Measurements from ENCODE around the gene MTMR11. TPM values are rescaled to one million over a fixed set of nuclear protein-coding genes. Genes with fewer than 3 reads are reported as not detected.

MTMR11 gene
- total and polyA plus RNA-seq, 7 donors: 10.3 to 85.8 (median 22.5) TPM

- H3K9me3 ChIP-seq: no peaks in the 10 kb centered on the region
- no peak overlapping the region for H3K4me3 ChIP-seq
- H3K36me3 ChIP-seq: peaks cover 37 to 46% (median 42%) of the 10 kb centered on the region in 4 donors
- peaks cover 0 to 37% (median 31%) of the 10 kb centered on the region in 4 donors for H3K4me1 ChIP-seq
- no peaks in the 10 kb centered on the region for H3K27me3 ChIP-seq
- WGBS, 2 donors: 86 to 88% methylated on average over 10 of the region's 10 CpGs
- DNase-seq: no peak
- TF ChIP-seq POLR2AphosphoS5 (IDR thresholded peaks at IDR 0.05): no peak
- no peak for TF ChIP-seq POLR2A (IDR thresholded peaks at IDR 0.05)
- intact Hi-C loops (cut with DNase I): no loop called here
- no peak overlapping the region for H3K27ac ChIP-seq
These were observed 13.1 kb downstream of the MTMR11 start for GRCh38 chr1:149923626-149924025.

- Histone ChIP-seq H3K9me3 (no peaks in the 10 kb centered on the region), H3K27ac (peak within 1 kb of the TSS in 2 of 4 donors; percentile 41 to 60), H3K4me1 (peaks cover 0 to 19% (median 16%) of the 10 kb centered on the region in 4 donors), H3K27me3 (no peaks in the 10 kb centered on the region), H3K4me3 (peak within 1 kb of the TSS; percentile 49 to 68 (median 62)), H3K36me3 (peaks cover 4 to 5% (median 4%) of the 10 kb centered on the region in 4 donors)
- DNase-seq: peak; percentile 91
- TF ChIP-seq POLR2A (IDR thresholded peaks at IDR 0.05) (no peak), POLR2AphosphoS5 (IDR thresholded peaks at IDR 0.05) (peak in 3 of 4 donors; percentile 40 to 76 (median 46))
- 2 to 4% methylated on average over 24 of the region's 24 CpGs for WGBS, 2 donors
- intact Hi-C loops (cut with DNase I): no loop called here
These were observed 19.0 kb downstream of the MTMR11 start, which contains the start of gene SV2A for GRCh38 chr1:149917571-149918144. Gene SV2A (minus strand): TSS chr1:149917844. CDS start chr1:149913840, 4,004 bp downstream.

GRCh38 chr1:149916898-149917252 is 19.8 kb downstream of the MTMR11 start:
- intact Hi-C loops (cut with DNase I): no loop called here
- Histone ChIP-seq H3K36me3 (no peaks in the 10 kb centered on the region), H3K9me3 (no peaks in the 10 kb centered on the region), H3K4me1 (peaks cover 0 to 19% (median 16%) of the 10 kb centered on the region in 4 donors), H3K27me3 (no peaks in the 10 kb centered on the region), H3K27ac (peak overlapping the region in 2 of 4 donors; percentile 41 to 60), H3K4me3 (peak overlapping the region; percentile 49 to 68 (median 62))
- no peak for TF ChIP-seq POLR2A (IDR thresholded peaks at IDR 0.05)
- no peak for TF ChIP-seq EP300 (IDR thresholded peaks at IDR 0.05)
- no peak for DNase-seq
- 15 to 54% methylated on average over 10 of the region's 10 CpGs for WGBS, 2 donors

GRCh38 chr1:149916193-149916897 is 20.3 kb downstream of the MTMR11 start:
- no peaks in the 10 kb centered on the region for H3K9me3 ChIP-seq
- TF ChIP-seq CTCF (IDR thresholded peaks at IDR 0.05): no peak
- TF ChIP-seq POLR2A (IDR thresholded peaks at IDR 0.05): no peak
- TF ChIP-seq POLR2AphosphoS5 (IDR thresholded peaks at IDR 0.05): no peak
- TF ChIP-seq EP300 (IDR thresholded peaks at IDR 0.05): no peak
- intact Hi-C loops (cut with DNase I): no loop called here
- H3K27ac ChIP-seq: peak overlapping the region in 1 of 4 donors; percentile 41
- peak overlapping the region in 3 of 4 donors; percentile 49 to 65 (median 58) for H3K4me3 ChIP-seq
- H3K4me1 ChIP-seq: peaks cover 0 to 19% (median 16%) of the 10 kb centered on the region in 4 donors
- H3K27me3 ChIP-seq: no peaks in the 10 kb centered on the region
- DNase-seq: no peak
- no peaks in the 10 kb centered on the region for H3K36me3 ChIP-seq
- WGBS, 2 donors: 26 to 64% methylated on average over 9 of the region's 9 CpGs

- intact Hi-C loops (cut with DNase I): no loop called here
- no peaks in the 10 kb centered on the region for H3K27me3 ChIP-seq
- H3K4me1 ChIP-seq: peaks cover 0 to 19% (median 16%) of the 10 kb centered on the region in 4 donors
- peaks cover 0 to 4% (median 0%) of the 10 kb centered on the region in 4 donors for H3K36me3 ChIP-seq
- WGBS, 2 donors: 81 to 86% methylated on average over 11 of the region's 11 CpGs
- DNase-seq: no peak
- H3K4me3 ChIP-seq: no peak overlapping the region
- TF ChIP-seq CTCF (IDR thresholded peaks at IDR 0.05): no peak
- TF ChIP-seq EP300 (IDR thresholded peaks at IDR 0.05): no peak
- no peak for TF ChIP-seq POLR2A (IDR thresholded peaks at IDR 0.05)
- TF ChIP-seq POLR2AphosphoS5 (IDR thresholded peaks at IDR 0.05): no peak
- H3K27ac ChIP-seq: no peak overlapping the region
- H3K9me3 ChIP-seq: no peaks in the 10 kb centered on the region
These were observed 21.1 kb downstream of the MTMR11 start for GRCh38 chr1:149915429-149916192.

GRCh38 chr1:149914545-149914944 is 22.1 kb downstream of the MTMR11 start:
- no peaks in the 10 kb centered on the region for H3K27me3 ChIP-seq

More at GRCh38 chr1:149914545-149914944, 22.1 kb downstream of the MTMR11 start:
- H3K27ac ChIP-seq: no peak overlapping the region
- no peak overlapping the region for H3K4me3 ChIP-seq
- H3K4me1 ChIP-seq: peaks cover 0 to 19% (median 16%) of the 10 kb centered on the region in 4 donors
- no peak for DNase-seq
- no peaks in the 10 kb centered on the region for H3K9me3 ChIP-seq
- TF ChIP-seq POLR2AphosphoS5 (IDR thresholded peaks at IDR 0.05) (no peak), CTCF (IDR thresholded peaks at IDR 0.05) (no peak), EP300 (IDR thresholded peaks at IDR 0.05) (no peak), POLR2A (IDR thresholded peaks at IDR 0.05) (no peak)
- WGBS, 2 donors: 85 to 93% methylated on average over 1 of the region's 1 CpG
- intact Hi-C loops (cut with DNase I): no loop called here
- H3K36me3 ChIP-seq: peaks cover 0 to 4% (median 0%) of the 10 kb centered on the region in 4 donors

Data from sigmoid colon (tissue), 7 donors.